ENCODE data around the gene CAMKK1.

Gene CAMKK1

DNA sequence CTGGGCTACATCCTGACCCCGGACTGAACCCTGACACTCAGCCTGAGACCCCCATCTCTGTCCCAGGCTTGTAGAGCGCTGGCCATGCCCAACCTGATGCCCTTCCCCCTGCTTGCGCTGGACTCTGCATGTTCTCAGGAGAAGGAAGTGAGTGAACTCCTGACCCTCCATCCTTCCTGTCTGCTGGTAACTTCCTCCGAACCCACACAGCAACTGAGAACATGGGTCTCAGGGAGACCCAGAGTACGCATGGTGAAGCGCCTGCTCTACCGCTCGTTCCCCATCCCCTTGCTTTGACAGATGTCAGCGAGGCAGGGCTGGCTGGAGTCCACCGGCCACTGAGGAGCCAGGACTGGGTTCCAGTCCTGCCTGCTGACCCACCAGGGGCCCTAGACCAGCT, 6.1 kb downstream of the CAMKK1 start:
- FAIRE-seq = peak; percentile 67
- no peak for DNase-seq (ENCODE audit: insufficient read length, low spot score)
- no peak for TF ChIP-seq SPI1 (IDR thresholded peaks at IDR 0.05; ENCODE audit: low read depth, low read length)
- TF ChIP-seq PAX5 (IDR thresholded peaks at IDR 0.05; ENCODE audit: insufficient read depth, low read length, severe bottlenecking) = no peak
- no peak for TF ChIP-seq POLR2A (IDR thresholded peaks at IDR 0.05; ENCODE audit: low read depth, low read length)
- TF ChIP-seq POLR2AphosphoS5 (IDR thresholded peaks at IDR 0.05; ENCODE audit: low read depth, low read length) = no peak
- TF ChIP-seq TAF1 (IDR thresholded peaks at IDR 0.05; ENCODE audit: low read depth, low read length) = no peak
- no peak for TF ChIP-seq POU2F2 (IDR thresholded peaks at IDR 0.05; ENCODE audit: low read depth, low read length)

DNA sequence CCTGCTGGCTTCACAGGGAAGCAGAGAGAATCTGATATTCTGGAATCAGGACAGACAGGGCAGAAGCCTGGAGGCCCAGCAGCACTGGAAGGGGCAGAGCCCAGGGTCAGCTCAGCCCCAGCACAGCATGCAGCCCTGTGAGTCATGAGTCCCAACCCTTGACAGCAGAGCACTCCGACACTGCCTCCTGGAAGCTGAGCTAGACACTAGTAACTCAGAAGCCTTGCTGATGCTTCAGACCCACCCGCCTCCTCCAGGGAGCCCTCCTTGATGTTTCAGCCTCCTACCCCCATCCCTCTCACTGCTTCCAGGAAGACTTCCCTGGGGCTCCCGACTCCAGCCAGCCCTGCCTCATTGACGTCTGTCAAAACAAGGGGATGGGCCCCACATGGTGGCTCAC, 6.9 kb downstream of the CAMKK1 start:
- TF ChIP-seq TAF1 (IDR thresholded peaks at IDR 0.05; ENCODE audit: low read depth, low read length) (no peak), SPI1 (IDR thresholded peaks at IDR 0.05; ENCODE audit: low read depth, low read length) (no peak), PAX5 (IDR thresholded peaks at IDR 0.05; ENCODE audit: insufficient read depth, low read length, severe bottlenecking) (no peak), POU2F2 (IDR thresholded peaks at IDR 0.05; ENCODE audit: low read depth, low read length) (no peak), POLR2A (IDR thresholded peaks at IDR 0.05; ENCODE audit: low read depth, low read length) (no peak), POLR2AphosphoS5 (IDR thresholded peaks at IDR 0.05; ENCODE audit: low read depth, low read length) (no peak)
- FAIRE-seq (no peak), DNase-seq (ENCODE audit: insufficient read length, low spot score) (no peak)

- no peak for DNase-seq (ENCODE audit: insufficient read length, low spot score)
- no peak for TF ChIP-seq POLR2AphosphoS5 (IDR thresholded peaks at IDR 0.05; ENCODE audit: low read depth, low read length)
- TF ChIP-seq PAX5 (IDR thresholded peaks at IDR 0.05; ENCODE audit: insufficient read depth, low read length, severe bottlenecking) = no peak
- TF ChIP-seq SPI1 (IDR thresholded peaks at IDR 0.05; ENCODE audit: low read depth, low read length) = no peak
- TF ChIP-seq POLR2A (IDR thresholded peaks at IDR 0.05; ENCODE audit: low read depth, low read length) = no peak
- TF ChIP-seq POU2F2 (IDR thresholded peaks at IDR 0.05; ENCODE audit: low read depth, low read length) = no peak
- TF ChIP-seq TAF1 (IDR thresholded peaks at IDR 0.05; ENCODE audit: low read depth, low read length) = no peak
- FAIRE-seq = no peak
These were observed 7.6 kb downstream of the CAMKK1 start for GRCh38 chr17:3885271-3885670.

- TF ChIP-seq PAX5 (IDR thresholded peaks at IDR 0.05; ENCODE audit: insufficient read depth, low read length, severe bottlenecking) (no peak), POU2F2 (IDR thresholded peaks at IDR 0.05; ENCODE audit: low read depth, low read length) (no peak), TAF1 (IDR thresholded peaks at IDR 0.05; ENCODE audit: low read depth, low read length) (no peak), POLR2AphosphoS5 (IDR thresholded peaks at IDR 0.05; ENCODE audit: low read depth, low read length) (no peak), POLR2A (IDR thresholded peaks at IDR 0.05; ENCODE audit: low read depth, low read length) (no peak), SPI1 (IDR thresholded peaks at IDR 0.05; ENCODE audit: low read depth, low read length) (no peak)
- DNase-seq (ENCODE audit: insufficient read length, low spot score) (no peak), FAIRE-seq (no peak)
These were observed 8.7 kb downstream of the CAMKK1 start for GRCh38 chr17:3884188-3884587.

GRCh38 chr17:3882276-3882675, 10.6 kb downstream of the CAMKK1 start:
- DNase-seq (ENCODE audit: insufficient read length, low spot score) = no peak
- TF ChIP-seq POU2F2 (IDR thresholded peaks at IDR 0.05; ENCODE audit: low read depth, low read length) = no peak
- TF ChIP-seq PAX5 (IDR thresholded peaks at IDR 0.05; ENCODE audit: insufficient read depth, low read length, severe bottlenecking) = no peak
- FAIRE-seq = no peak

- no peak for FAIRE-seq
- TF ChIP-seq POU2F2 (IDR thresholded peaks at IDR 0.05; ENCODE audit: low read depth, low read length) (no peak), TAF1 (IDR thresholded peaks at IDR 0.05; ENCODE audit: low read depth, low read length) (no peak), PAX5 (IDR thresholded peaks at IDR 0.05; ENCODE audit: insufficient read depth, low read length, severe bottlenecking) (no peak), POLR2AphosphoS5 (IDR thresholded peaks at IDR 0.05; ENCODE audit: low read depth, low read length) (no peak), SPI1 (IDR thresholded peaks at IDR 0.05; ENCODE audit: low read depth, low read length) (no peak), POLR2A (IDR thresholded peaks at IDR 0.05; ENCODE audit: low read depth, low read length) (no peak)
- no peak for DNase-seq (ENCODE audit: insufficient read length, low spot score)
These were observed 11.9 kb downstream of the CAMKK1 start for GRCh38 chr17:3880983-3881382.

- TF ChIP-seq POLR2AphosphoS5 (IDR thresholded peaks at IDR 0.05; ENCODE audit: low read depth, low read length) = no peak
- no peak for FAIRE-seq
- no peak for DNase-seq (ENCODE audit: insufficient read length, low spot score)
These were observed 13.0 kb downstream of the CAMKK1 start for GRCh38 chr17:3879591-3880417.

GRCh38 chr17:3879186-3879585, 13.7 kb downstream of the CAMKK1 start:
- FAIRE-seq (no peak), DNase-seq (ENCODE audit: insufficient read length, low spot score) (no peak)
- TF ChIP-seq POU2F2 (IDR thresholded peaks at IDR 0.05; ENCODE audit: low read depth, low read length) (no peak), TAF1 (IDR thresholded peaks at IDR 0.05; ENCODE audit: low read depth, low read length) (no peak)

- FAIRE-seq = no peak
- no peak for DNase-seq (ENCODE audit: insufficient read length, low spot score)
- no peak for TF ChIP-seq POLR2AphosphoS5 (IDR thresholded peaks at IDR 0.05; ENCODE audit: low read depth, low read length)
- no peak for TF ChIP-seq SPI1 (IDR thresholded peaks at IDR 0.05; ENCODE audit: low read depth, low read length)
- no peak for TF ChIP-seq TAF1 (IDR thresholded peaks at IDR 0.05; ENCODE audit: low read depth, low read length)
- no peak for TF ChIP-seq POU2F2 (IDR thresholded peaks at IDR 0.05; ENCODE audit: low read depth, low read length)
- no peak for TF ChIP-seq PAX5 (IDR thresholded peaks at IDR 0.05; ENCODE audit: insufficient read depth, low read length, severe bottlenecking)
- no peak for TF ChIP-seq POLR2A (IDR thresholded peaks at IDR 0.05; ENCODE audit: low read depth, low read length)
These were observed 15.6 kb downstream of the CAMKK1 start for GRCh38 chr17:3877220-3877619.

DNA sequence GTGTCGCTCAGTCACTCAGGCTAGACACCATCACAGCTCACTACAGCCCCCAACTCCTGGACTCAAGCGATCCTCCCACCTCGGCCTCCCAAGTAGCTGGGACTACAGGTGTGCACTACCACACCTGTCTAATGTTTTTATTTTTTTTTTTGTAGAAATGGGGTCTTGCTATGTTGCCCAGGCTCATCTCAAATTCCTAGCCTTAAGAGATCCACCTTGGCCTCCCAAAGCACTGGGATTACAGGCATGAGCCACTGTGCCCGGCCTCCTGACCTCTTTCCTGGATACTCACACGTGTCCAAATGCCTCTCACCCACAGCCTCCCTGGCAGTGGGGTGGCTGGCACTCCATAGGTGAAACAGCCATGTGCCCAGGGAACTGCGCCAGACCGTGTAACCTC, 17.5 kb downstream of the CAMKK1 start:
- DNase-seq (ENCODE audit: insufficient read length, low spot score) = no peak
- no peak for TF ChIP-seq TAF1 (IDR thresholded peaks at IDR 0.05; ENCODE audit: low read depth, low read length)
- TF ChIP-seq PAX5 (IDR thresholded peaks at IDR 0.05; ENCODE audit: insufficient read depth, low read length, severe bottlenecking) = no peak
- no peak for TF ChIP-seq SPI1 (IDR thresholded peaks at IDR 0.05; ENCODE audit: low read depth, low read length)
- TF ChIP-seq POU2F2 (IDR thresholded peaks at IDR 0.05; ENCODE audit: low read depth, low read length) = no peak
- TF ChIP-seq POLR2A (IDR thresholded peaks at IDR 0.05; ENCODE audit: low read depth, low read length) = no peak
- no peak for TF ChIP-seq POLR2AphosphoS5 (IDR thresholded peaks at IDR 0.05; ENCODE audit: low read depth, low read length)
- FAIRE-seq = no peak

Measured in GM12891 (cell line).